Activated naive CD4-positive, alpha-beta T cell treated with anti-CD3 and anti-CD28 coated beads, Interleukin-2, amount 50 U/mL, for 24 hours (primary cell): ENCODE data around the gene ABCC1.
"Not testable (repeated sequence)": the region's sequence is repeated elsewhere in the genome, so short reads cannot be mapped to it uniquely, and the experiment has no call there.

Source experiments
- H3K27ac Mint-ChIP-seq: one replicate; pipeline ENCODE4 v1.8.0; 2021; ENCODE audit warnings: mild to moderate bottlenecking, mixed read lengths
- H3K27me3 Mint-ChIP-seq: one replicate; pipeline ENCODE4 v1.8.0; 2021; ENCODE audit warnings: mixed read lengths
- H3K36me3 Mint-ChIP-seq: one replicate; pipeline ENCODE4 v1.8.0; 2021; ENCODE audit warnings: mixed read lengths
- H3K4me1 Mint-ChIP-seq: one replicate; pipeline ENCODE4 v1.8.0; 2021; ENCODE audit warnings: mixed read lengths
- H3K4me3 Mint-ChIP-seq: one replicate; pipeline ENCODE4 v1.8.0; 2021; ENCODE audit warnings: mild to moderate bottlenecking, mixed read lengths
- H3K9me3 Mint-ChIP-seq: one replicate; pipeline ENCODE4 v1.8.0; 2021; ENCODE audit warnings: mixed read lengths

The ABCC1 gene

DNA sequence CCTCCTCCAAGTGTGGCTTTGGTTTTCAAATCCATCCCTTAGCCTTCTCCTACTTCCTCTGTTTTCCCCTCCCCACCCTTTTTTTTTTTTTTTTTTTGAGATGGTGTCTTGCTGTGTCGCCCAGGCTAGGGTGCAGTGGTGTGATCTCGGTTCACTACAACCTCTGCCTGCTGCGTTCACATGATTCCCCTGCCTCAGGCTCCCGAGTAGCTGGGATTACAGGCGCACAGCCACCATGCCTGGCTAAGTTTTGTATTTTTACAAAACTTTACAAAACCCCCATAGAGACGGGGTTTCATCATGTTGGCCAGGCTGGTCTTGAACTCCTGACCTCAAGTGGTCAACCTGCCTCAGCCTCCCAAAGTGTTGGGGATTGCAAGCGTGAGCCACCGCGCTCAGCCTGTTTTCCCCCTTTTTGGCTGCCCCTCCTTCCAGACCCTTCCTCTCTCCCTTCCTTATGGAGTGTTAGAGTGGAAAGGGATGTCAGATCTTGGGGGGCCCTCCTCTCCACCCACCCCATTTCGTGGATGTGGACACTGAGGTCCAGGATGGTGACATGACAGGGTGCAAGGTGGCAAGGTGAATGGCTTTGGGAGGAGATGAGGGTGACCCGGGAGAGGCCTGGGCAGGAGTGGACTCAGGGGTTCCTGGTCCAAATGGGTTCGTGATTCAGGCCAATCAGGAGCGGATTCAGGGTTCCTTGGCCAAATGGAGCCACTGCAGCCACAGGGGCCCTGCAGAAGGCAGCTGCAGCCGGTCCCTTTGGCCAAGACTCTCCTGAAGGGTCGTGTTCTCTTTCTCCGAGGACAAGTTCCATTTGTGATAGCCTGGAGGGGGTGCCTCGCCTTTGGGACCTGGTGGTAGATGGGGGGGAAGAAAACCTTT is 4.8 kb downstream of the ABCC1 start:
- no peak overlapping the region for H3K4me3 Mint-ChIP-seq
- H3K27ac Mint-ChIP-seq: peak overlapping the region; percentile 93
- H3K36me3 Mint-ChIP-seq: peaks cover 6% of the 10 kb centered on the region
- H3K9me3 Mint-ChIP-seq: no peaks in the 10 kb centered on the region
- peaks cover 69% of the 10 kb centered on the region for H3K4me1 Mint-ChIP-seq
- no peaks in the 10 kb centered on the region for H3K27me3 Mint-ChIP-seq

DNA sequence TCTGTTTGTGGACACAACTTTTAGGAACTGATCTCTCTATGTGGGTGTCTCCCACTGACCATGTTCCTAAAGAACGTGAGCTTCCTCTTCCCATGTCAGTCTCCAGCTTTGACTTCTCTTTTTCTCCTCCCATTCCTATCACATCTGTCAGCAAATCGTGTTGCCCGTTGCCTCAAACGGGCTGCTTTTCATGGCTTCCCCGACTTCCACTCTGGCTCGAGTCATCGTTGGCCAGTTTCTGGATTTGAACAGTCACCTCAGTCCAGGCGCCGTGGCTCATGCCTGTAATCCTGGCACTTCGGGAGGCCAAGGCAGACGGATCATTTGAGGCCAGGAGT is 5.4 kb downstream of the ABCC1 start:
- Mint-ChIP-seq H3K27me3 (no peaks in the 10 kb centered on the region), H3K9me3 (no peaks in the 10 kb centered on the region), H3K27ac (peak overlapping the region; percentile 93), H3K36me3 (peaks cover 6% of the 10 kb centered on the region), H3K4me1 (peaks cover 75% of the 10 kb centered on the region), H3K4me3 (no peak overlapping the region)

DNA sequence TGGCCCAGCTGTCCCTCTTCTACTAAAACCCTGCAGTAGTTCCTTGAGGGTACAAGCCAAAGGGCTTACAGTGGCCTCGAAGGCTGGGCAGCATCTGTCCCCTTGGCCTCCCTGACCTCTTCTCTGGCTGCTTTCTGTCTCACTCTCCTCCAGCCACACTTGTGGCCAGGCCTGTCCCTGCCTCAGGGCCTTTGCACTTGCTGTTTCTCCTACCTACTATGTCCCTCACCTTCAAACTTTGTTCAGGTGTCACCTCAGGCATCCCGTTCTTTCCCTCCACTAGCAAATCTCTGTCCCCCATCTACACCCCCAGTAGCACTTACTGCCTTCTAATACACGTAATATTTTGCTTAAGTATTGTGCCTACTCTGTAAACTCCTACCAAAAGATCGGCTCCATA is 6.0 kb downstream of the ABCC1 start:
- no peaks in the 10 kb centered on the region for H3K27me3 Mint-ChIP-seq
- H3K4me3 Mint-ChIP-seq: peak overlapping the region; percentile 43
- peaks cover 79% of the 10 kb centered on the region for H3K4me1 Mint-ChIP-seq
- peaks cover 6% of the 10 kb centered on the region for H3K36me3 Mint-ChIP-seq
- peak overlapping the region; percentile 26 for H3K27ac Mint-ChIP-seq
- H3K9me3 Mint-ChIP-seq: no peaks in the 10 kb centered on the region

DNA sequence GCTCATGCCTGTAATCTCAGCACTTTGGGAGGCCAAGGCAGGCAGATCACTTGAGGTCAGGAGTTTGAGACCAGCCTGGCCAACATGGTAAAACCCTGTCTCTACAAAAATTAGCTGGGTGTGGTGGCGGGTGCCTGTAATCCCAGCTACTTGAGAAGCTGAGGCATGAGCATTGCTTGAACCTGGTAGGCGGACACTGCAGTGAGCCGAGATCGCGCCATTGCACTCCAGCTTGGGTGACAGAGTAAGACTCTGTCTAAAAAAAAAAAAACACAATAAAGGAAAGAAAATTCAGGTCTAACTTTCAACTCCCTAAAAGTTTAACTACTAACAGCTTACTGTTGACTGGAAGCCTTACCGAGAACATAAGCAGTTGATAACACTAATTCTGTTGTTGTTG is 6.7 kb downstream of the ABCC1 start:
- H3K36me3 Mint-ChIP-seq, H3K9me3 Mint-ChIP-seq, H3K27me3 Mint-ChIP-seq: not testable (repeated sequence)
- peak overlapping the region; percentile 35 for H3K27ac Mint-ChIP-seq
- H3K4me3 Mint-ChIP-seq: peak overlapping the region; percentile 15
- H3K4me1 Mint-ChIP-seq: peaks cover 79% of the 10 kb centered on the region

DNA sequence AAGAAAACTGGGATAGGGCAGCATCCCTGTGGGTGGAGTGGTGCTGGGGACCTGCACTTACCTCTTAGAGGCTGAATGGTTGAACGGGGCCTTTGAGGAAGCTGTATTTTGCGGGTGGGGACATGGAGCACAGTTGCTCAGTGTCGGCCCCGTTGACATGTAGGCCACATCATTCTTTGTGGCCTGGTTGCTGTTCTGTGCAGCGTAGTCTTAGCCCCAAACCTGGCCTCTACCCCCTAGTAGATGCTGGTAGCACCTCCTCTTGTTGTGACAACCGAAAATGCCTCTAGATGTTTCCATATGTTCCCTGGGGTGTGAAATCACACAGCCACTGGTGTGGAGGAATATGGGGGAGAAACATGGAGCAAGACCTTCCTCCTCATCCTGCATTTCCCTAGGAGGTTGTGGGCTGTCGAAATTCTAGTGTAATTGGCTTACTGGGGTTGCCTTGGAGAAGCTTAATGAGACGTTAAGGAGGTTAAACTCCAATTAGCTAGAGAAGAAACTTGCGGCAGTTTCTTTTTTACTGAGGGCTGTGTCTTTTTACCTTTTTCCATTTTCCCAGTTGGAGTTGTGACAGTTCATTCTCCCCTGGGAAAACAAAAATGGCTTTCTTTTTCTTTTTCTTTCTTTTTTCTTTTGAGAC is 9.4 kb downstream of the ABCC1 start:
- H3K27me3 Mint-ChIP-seq: no peaks in the 10 kb centered on the region
- no peaks in the 10 kb centered on the region for H3K9me3 Mint-ChIP-seq
- peak overlapping the region; percentile 26 for H3K4me3 Mint-ChIP-seq
- peaks cover 81% of the 10 kb centered on the region for H3K4me1 Mint-ChIP-seq
- H3K36me3 Mint-ChIP-seq: peaks cover 16% of the 10 kb centered on the region
- H3K27ac Mint-ChIP-seq: peak overlapping the region; percentile 95

DNA sequence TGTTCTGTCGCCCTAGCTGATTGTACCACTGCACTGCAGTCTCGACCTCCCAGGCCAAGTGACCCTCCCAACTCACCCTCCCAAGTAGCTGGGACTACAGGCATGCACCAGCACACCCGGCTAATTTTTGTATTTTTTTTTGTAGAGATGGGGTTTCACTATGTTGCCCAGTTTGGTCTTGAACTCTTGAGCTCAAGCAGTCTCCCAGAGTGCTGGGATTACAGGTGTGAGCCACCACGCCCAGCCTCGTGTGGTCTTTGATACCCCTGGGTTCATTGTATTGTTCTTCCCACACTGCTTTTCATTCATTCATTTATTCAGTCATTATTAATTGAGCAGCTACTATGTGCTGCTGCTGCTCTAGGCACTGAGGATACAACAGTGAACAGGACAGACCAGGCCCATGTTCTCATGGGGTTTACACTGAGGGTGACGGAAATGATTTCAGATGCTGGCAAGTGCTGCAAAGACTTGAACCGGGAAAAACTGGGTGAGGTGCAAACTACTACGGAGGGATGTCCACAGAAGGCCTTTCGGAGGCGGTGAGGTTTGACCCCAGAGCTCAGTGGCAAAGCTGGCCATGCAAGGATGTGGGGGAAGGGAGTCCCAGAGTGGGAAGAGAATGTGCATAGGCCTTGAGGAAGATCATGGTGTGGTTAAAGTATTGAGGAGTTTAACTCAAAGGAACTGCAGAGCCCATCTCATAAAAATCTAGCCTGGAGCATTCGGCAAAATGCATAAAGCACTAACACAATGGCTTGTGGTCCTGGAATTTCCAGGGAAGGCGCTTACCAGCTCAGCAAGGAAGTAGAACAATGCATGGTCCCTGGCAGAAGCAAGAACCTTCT is 10.9 kb downstream of the ABCC1 start:
- H3K27ac Mint-ChIP-seq: peak overlapping the region; percentile 95
- H3K36me3 Mint-ChIP-seq: peaks cover 16% of the 10 kb centered on the region
- H3K27me3 Mint-ChIP-seq: no peaks in the 10 kb centered on the region
- H3K9me3 Mint-ChIP-seq: no peaks in the 10 kb centered on the region
- H3K4me1 Mint-ChIP-seq: peaks cover 81% of the 10 kb centered on the region
- H3K4me3 Mint-ChIP-seq: peak overlapping the region; percentile 43

DNA sequence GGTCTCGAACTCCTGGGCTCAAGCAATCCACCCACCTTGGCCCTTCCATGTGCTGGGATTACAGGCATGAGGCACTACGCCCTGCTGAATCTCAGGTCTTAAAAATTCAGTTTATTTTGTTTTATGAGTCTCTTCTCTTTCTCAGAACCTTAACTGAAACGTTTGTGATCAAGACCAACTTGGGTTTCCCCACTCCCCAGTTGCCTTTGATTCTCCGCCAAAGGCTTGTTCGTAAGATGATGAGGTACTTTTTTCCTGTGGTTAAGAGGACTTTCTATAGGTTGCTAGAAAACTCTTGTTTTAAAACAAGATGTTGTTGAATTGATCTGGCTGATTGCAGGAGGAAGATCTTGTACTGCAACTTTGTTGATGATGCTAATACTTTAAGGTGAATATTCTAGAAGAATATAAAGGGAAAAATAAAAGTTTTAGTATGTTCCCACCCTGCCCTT is 11.7 kb downstream of the ABCC1 start:
- Mint-ChIP-seq H3K27ac (peak overlapping the region; percentile 95), H3K4me3 (peak overlapping the region; percentile 45), H3K27me3 (no peaks in the 10 kb centered on the region), H3K4me1 (peaks cover 81% of the 10 kb centered on the region), H3K9me3 (no peaks in the 10 kb centered on the region), H3K36me3 (peaks cover 14% of the 10 kb centered on the region)

DNA sequence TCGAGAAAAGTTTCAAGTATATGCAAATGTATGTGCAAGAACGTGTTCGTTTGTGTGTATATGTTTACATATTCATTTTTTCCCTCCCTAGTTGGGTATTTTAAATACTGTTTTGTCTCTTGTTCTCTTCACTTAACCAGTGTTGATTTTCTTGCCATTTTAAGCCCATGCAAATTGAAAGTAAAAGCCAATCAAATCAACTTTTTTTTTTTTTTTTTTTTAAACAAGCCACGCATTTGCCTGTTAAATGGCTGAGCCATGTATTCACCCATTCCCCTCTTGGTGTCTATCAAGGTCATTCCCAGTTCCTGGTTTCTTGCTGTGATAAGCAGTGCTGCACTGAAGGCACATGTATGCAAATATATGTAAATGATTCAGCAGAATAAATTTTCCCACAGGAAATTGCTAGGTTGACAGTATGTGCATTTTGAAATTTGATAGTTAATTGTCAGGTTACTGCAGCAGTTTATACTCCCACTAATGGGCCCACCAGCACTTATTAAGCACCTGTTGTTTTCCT is 12.2 kb downstream of the ABCC1 start:
- peaks cover 14% of the 10 kb centered on the region for H3K36me3 Mint-ChIP-seq
- no peaks in the 10 kb centered on the region for H3K27me3 Mint-ChIP-seq
- peak overlapping the region; percentile 45 for H3K4me3 Mint-ChIP-seq
- no peaks in the 10 kb centered on the region for H3K9me3 Mint-ChIP-seq
- H3K4me1 Mint-ChIP-seq: peaks cover 78% of the 10 kb centered on the region
- H3K27ac Mint-ChIP-seq: peak overlapping the region; percentile 95

DNA sequence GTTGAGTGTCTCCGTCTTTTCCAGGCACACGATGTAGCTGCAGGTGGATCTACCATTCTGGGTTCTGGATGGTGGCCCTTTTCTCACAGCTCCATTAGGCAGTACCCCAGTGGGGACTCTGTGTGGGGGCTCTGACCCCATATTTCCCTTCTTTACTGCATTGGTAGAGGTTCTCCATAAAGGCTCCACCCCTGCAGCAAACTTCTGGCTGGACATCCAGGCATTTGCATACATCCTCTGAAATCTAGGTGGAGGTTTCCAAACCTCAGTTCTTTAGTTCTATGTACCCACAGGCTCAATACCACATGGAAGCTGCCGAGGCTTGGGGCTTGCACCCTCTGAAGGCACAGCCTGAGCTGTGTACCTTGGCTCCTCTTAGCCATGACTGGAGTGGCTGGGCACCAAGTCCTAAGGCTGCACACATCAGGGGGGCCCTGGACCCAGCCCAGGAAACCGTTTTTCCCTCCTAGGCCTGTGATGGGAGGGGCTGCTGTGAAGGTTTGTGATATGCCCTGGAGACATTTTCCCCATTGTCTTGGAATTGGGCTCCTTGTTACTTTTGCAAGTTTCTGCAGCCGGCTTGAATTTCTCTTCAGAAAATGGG is 14.0 kb downstream of the ABCC1 start:
- H3K27me3 Mint-ChIP-seq: no peaks in the 10 kb centered on the region
- peaks cover 15% of the 10 kb centered on the region for H3K36me3 Mint-ChIP-seq
- no peaks in the 10 kb centered on the region for H3K9me3 Mint-ChIP-seq
- peaks cover 84% of the 10 kb centered on the region for H3K4me1 Mint-ChIP-seq
- peak overlapping the region; percentile 19 for H3K27ac Mint-ChIP-seq
- peak overlapping the region; percentile 65 for H3K4me3 Mint-ChIP-seq

DNA sequence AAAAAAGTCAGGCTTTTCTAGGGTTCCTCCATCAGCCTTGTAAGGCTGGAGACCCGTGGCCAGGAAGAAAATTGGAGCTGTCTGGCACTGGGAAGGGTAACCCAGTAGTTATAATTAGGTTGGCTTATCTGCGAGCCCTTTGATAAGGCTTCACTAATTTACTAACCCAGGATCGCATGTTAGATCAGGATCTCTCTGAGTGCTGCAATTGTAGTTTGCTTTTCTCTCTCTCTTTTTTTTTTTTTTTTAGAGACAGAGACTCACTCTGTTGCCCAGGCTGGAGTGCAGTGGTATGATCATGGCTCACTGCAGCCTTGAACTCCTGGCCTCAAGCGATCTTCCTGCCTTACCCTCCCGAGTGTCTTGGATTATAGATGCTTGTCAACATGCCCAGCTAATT is 17.0 kb downstream of the ABCC1 start:
- Mint-ChIP-seq H3K27me3 (no peaks in the 10 kb centered on the region), H3K27ac (peak overlapping the region; percentile 41), H3K9me3 (no peaks in the 10 kb centered on the region), H3K36me3 (peaks cover 27% of the 10 kb centered on the region), H3K4me1 (peaks cover 70% of the 10 kb centered on the region), H3K4me3 (no peak overlapping the region)

DNA sequence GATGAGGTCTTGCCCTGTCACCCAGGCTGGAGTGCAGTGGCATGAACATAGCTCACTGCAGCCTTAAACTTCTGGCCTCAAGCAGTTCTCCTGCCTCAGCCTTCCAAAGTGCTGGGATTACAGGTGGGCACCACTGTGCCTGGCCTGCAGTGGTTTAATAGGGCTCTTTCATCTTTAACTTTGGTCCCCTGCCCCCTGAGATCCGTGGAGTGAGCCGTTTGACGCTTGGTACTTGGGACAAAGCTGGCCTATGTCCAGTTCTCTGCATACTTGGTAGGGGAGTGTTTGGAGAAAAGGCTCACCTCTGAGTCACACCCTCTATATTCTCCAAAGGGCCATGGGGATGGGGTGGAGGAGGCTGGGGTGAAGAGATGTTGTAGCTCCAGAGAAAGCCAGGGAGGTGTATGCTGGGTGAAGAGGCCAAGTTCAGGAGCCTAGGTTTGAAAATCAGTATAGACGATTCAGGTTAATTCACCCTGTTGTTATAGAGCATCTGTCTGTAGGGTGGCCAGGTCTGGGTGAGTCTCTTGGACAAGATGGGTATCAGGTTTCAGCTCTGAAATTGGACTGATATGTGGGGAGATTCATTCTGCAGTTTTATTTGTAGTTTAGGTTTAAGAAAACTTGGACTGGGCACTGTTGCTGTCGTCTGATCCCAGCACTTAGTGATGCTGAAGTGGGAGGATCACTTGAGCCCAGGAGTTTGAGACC is 17.6 kb downstream of the ABCC1 start:
- Mint-ChIP-seq H3K27ac (peak overlapping the region; percentile 41), H3K36me3 (peaks cover 30% of the 10 kb centered on the region), H3K27me3 (no peaks in the 10 kb centered on the region), H3K4me1 (peaks cover 67% of the 10 kb centered on the region), H3K9me3 (no peaks in the 10 kb centered on the region), H3K4me3 (no peak overlapping the region)

DNA sequence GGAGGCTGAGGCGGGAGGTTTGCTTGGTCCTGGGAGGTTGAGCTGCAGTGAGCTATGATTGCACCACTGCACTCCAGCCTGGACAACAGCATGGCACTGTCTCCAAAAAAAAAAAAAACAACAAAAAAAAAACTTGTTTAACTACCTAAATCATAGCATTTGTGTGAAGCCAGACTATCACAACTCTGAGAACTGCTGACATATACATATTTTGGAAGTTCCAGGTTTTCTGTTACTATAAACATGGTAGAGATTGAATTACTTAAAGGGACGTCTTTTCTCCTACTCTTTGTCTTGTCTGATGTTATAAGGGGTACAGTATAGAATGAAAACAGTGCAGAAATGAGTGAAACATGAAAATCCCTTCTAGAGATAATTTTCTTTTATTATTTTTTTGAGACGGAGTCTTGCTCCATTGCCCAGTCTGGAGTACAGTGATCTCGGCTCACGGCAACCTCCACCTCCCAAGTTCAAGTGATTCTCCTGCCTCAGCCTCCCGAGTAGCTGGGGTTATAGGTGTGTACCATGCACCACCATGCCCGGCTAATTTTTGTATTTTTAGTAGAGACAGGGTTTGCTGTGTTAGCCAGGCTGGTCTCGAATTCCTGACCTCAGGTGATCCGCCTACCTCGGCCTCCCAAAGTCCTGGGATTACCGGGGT is 18.4 kb downstream of the ABCC1 start:
- peaks cover 59% of the 10 kb centered on the region for H3K4me1 Mint-ChIP-seq
- no peak overlapping the region for H3K4me3 Mint-ChIP-seq
- no peaks in the 10 kb centered on the region for H3K9me3 Mint-ChIP-seq
- H3K36me3 Mint-ChIP-seq: peaks cover 30% of the 10 kb centered on the region
- H3K27me3 Mint-ChIP-seq: no peaks in the 10 kb centered on the region
- no peak overlapping the region for H3K27ac Mint-ChIP-seq

DNA sequence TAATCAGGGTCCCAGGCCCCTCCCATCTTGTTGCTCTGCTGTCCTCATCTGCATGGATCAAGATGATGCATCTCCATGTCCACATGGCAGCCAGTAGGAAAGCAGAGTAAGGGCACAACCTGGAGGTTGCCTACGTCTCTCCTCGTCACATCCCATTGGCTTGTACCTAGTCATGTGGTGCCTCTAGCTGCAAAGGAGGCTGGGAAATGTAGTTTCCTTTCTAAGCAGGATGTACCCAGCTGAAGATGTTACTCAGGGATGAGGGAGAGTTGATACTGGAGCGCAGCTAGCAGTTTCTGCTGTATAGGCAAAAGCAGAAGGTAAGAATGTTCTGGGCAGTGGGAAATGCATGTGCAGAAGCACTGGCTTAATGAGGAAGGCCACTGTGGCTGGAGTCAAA is 20.8 kb downstream of the ABCC1 start:
- Mint-ChIP-seq H3K36me3 (peaks cover 26% of the 10 kb centered on the region), H3K4me3 (no peak overlapping the region)

DNA sequence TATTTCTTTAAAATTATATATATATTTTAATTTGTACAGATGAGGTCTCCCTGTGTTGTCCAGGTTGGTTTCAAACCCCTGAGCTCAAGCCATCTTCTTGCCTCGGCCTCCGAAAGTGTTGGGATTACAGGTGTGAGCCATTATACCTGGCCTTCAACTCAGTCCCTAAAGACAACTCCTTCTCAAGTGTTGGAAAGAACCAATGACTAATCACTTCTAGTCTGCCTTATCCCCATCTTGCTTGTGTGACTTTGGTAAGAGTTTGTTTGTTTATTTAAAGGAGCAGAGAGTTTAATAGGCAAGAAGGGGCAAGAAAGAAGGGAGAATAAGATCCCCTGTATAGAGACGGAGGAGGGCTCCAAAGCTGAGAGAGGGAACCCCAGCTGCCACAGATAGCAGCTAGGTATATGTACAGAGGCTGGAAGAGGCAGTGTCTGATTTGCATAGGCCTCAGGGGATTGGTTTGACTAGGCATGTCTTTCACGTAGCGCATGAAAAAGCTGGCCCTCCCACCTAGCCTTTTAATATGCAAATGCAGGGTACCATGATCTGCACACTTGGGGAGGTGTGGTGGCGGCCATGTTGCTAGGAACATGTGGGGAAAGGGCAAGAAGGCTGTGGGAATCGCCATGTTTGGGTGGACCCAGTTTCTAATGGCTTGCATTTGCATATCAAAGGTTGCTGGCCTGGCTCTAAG is 21.5 kb downstream of the ABCC1 start:
- no peaks in the 10 kb centered on the region for H3K9me3 Mint-ChIP-seq
- peaks cover 27% of the 10 kb centered on the region for H3K36me3 Mint-ChIP-seq
- H3K4me1 Mint-ChIP-seq: peaks cover 57% of the 10 kb centered on the region
- no peak overlapping the region for H3K27ac Mint-ChIP-seq
- no peak overlapping the region for H3K4me3 Mint-ChIP-seq
- H3K27me3 Mint-ChIP-seq: no peaks in the 10 kb centered on the region

More for the DNA sequence above, 20.8 kb downstream of the ABCC1 start:
- Mint-ChIP-seq H3K4me1 (peaks cover 54% of the 10 kb centered on the region), H3K27ac (no peak overlapping the region), H3K27me3 (no peaks in the 10 kb centered on the region), H3K9me3 (no peaks in the 10 kb centered on the region)
